Gastrocnemius medialis (tissue), 4 donors: ENCODE results near the gene MLN. TPM values are rescaled to one million over a fixed set of nuclear protein-coding genes. Genes with fewer than 3 reads are reported as not detected.

Experiments
- ATAC-seq, 2 donors: fragments of 150-250 bp; one replicate each; pipeline ENCODE4 v1.9.1; 2016
- DNase-seq, 2 donors: peaks; one replicate each; pipeline ENCODE4 v3.0.0-alpha.2; 2019
- H3K27ac ChIP-seq, 4 donors: fragments of 200-600 bp; sonication (generic); 1 replicate in 1 of 4; 2 replicates in 3 of 4; pipeline ENCODE4 v1.5.1; 2016 to 2018; ENCODE audit warnings: mild to moderate bottlenecking in 2 of 4, moderate library complexity in 1 of 4
- H3K27me3 ChIP-seq, 3 donors: fragments of 200-600 bp; sonication (generic) in 2 of 3; 1 replicate in 1 of 3; 2 replicates in 2 of 3; pipeline versions ENCODE4 v1.5.1 to v1.6.0; 2016 to 2019; ENCODE audit warnings: mild to moderate bottlenecking in 1 of 3, moderate library complexity in 1 of 3
- H3K36me3 ChIP-seq, 2 donors: fragments of 200-600 bp; sonication (generic) in 1 of 2; one replicate each; pipeline ENCODE4 v1.5.1; 2017 to 2018
- H3K4me1 ChIP-seq, 2 donors: fragments of 200-600 bp; sonication (generic) in 1 of 2; one replicate each; pipeline ENCODE4 v1.5.1; 2016 to 2017; ENCODE audit warnings: mild to moderate bottlenecking in 2 of 2
- H3K4me3 ChIP-seq, 4 donors: fragments of 200-600 bp; sonication (generic) in 3 of 4; 1 replicate in 1 of 4; 2 replicates in 3 of 4; pipeline ENCODE4 v1.5.1; 2016 to 2019; ENCODE audit warnings: mild to moderate bottlenecking in 2 of 4
- H3K9me3 ChIP-seq, 3 donors: fragments of 200-600 bp; sonication (generic) in 2 of 3; 1 replicate in 1 of 3; 2 replicates in 2 of 3; pipeline ENCODE4 v1.5.1; 2016 to 2019
- CTCF ChIP-seq, 5 experiments: fragments of 450-650 bp in 3 of 5; fragments of 200-600 bp in 2 of 5; sonication (generic) in 2 of 5; IDR thresholded peaks in 4 of 5; conservative IDR thresholded peaks in 1 of 5; 1 replicate in 4 of 5; 2 replicates in 1 of 5; pipeline ENCODE4 v1.5.1; 2016 to 2019; ENCODE audit warnings: antibody characterized with exemption in 5 of 5, mild to moderate bottlenecking in 3 of 5, moderate library complexity in 3 of 5
- POLR2A ChIP-seq, 2 donors: fragments of 450-650 bp; IDR thresholded peaks; one replicate each; pipeline ENCODE4 v1.6.1; 2017; ENCODE audit warnings: antibody characterized with exemption in 2 of 2, mild to moderate bottlenecking in 2 of 2, moderate library complexity in 2 of 2
- in situ Hi-C, 4 donors: fragments of 200-750 bp; cut with MboI; loops; one replicate each; pipeline versions ENCODE4 v1.15.0 to v1.8.0; 2017; ENCODE audit warnings: low sequenced_read_pairs in 4 of 4
- intact Hi-C: fragments of 100-400 bp; cut with DNase I; formaldehyde crosslinking; loops from one replicate; pipeline ENCODE4 v1.15.1; 2023; ENCODE audit warnings: low total_unique reads
- total RNA-seq, 4 donors: library from RNA; depleted of rRNA; stranded (reverse); fragments of >200 nt; gene quantifications; one replicate each; pipeline versions ENCODE4 v1.1.0 to v1.2.3, GENCODE V29; 2016

MLN gene
- total RNA-seq, 4 donors from 2014 or later, result not detected

GRCh38 chr6:33774774-33775173 is 29.0 kb downstream of the MLN start:
- H3K4me3 ChIP-seq, result no peak overlapping the region
- no peaks in the 10 kb centered on the region for H3K27me3 ChIP-seq
- H3K36me3 ChIP-seq, result peaks cover 2 to 73% of the 10 kb centered on the region in 2 donors
- H3K27ac ChIP-seq, result no peak overlapping the region
- intact Hi-C loops (no loop called here), in situ Hi-C loops (loop anchor here in 3 of 4 donors (10.0 to 25.0 kb wide), 4 partner anchors 70 to 388 kb away; no protein-coding TSS in a partner anchor)
- ATAC-seq (no peak), DNase-seq (no peak)
- no peaks in the 10 kb centered on the region for H3K9me3 ChIP-seq
- no peak for TF ChIP-seq POLR2A (IDR thresholded peaks at IDR 0.05)
- no peak for TF ChIP-seq CTCF (IDR thresholded peaks at IDR 0.05 in 4 of 5, conservative IDR thresholded peaks at IDR 0.05 in 1 of 5)
- H3K4me1 ChIP-seq, result peaks cover 24% of the 10 kb centered on the region in 2 donors

DNA sequence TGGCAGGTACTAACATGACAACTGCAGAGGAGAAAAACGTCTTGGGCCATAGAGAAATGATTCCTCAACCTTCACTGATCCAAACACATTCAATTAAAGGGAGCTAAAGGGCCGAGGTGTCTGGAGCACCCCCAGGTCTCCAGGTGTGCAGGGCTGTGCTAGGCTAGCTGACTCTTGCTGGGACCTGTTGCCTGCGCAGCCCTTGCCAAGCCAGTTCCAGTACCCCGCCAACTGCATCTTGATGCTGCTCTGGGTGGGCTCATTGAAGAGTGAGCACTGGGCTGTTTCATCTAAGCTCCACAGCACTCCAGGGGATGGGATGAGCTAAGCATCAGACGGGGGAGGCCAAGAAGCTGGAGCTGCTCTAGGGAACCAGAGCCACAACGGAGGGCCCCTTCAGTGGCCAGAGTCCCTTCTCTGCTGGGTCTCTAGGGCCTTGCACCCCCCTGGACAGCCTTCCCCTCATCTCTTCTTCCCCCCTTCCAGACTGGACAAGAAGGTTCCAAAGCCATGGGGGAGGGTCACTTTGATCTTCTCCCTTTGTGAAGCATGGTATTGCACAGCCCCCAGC is 30.8 kb downstream of the MLN start:
- peaks cover 32 to 40% of the 10 kb centered on the region in 2 donors for H3K4me1 ChIP-seq
- TF ChIP-seq CTCF (IDR thresholded peaks at IDR 0.05 in 4 of 5, conservative IDR thresholded peaks at IDR 0.05 in 1 of 5) (no peak), POLR2A (IDR thresholded peaks at IDR 0.05) (no peak)
- no peaks in the 10 kb centered on the region for H3K27me3 ChIP-seq
- ATAC-seq (no peak), DNase-seq (no peak)
- H3K4me3 ChIP-seq, result no peak overlapping the region
- in situ Hi-C loops (loop anchor here in 3 of 4 donors (10.0 to 25.0 kb wide), 4 partner anchors 68 to 389 kb away; no protein-coding TSS in a partner anchor), intact Hi-C loops (no loop called here)
- H3K9me3 ChIP-seq, result no peaks in the 10 kb centered on the region
- no peak overlapping the region for H3K27ac ChIP-seq
- H3K36me3 ChIP-seq, result peaks cover 2 to 55% of the 10 kb centered on the region in 2 donors

DNA sequence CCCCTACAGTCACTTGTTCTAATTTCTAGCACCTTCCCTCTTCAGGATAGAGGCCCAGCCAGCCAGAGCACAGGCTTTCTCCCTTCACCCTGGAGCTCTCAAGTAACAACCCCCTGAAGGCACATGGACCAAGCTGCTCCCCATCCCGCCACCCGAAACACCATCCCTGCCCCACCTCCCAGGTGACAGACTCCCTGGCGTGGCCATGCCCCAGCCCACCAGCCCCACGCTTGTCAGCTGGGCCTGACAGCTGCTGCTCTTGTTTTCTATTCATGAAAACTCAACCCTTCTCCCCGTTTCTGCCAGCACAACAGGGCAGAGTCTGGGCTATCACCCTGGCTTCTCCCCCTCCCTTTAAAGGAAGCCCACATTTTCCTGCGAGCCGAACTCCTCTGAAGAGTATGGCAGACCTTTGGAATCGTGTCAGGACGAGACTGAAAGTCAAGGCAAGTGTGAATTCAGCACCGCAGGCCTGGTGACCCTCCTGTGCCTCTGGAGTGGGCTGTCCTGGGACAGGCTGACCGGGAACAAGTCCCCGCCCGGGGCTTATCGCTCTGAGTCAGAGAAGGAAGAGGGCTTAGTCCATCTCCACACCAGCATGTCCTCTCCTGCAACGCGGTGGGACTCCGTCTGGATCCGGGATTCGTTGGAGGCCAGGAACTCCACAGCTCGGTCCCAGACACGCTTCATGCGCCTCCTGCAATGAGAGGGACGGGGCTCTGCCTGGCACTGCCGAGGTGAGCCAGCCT is 31.5 kb downstream of the MLN start:
- Histone ChIP-seq H3K4me3 (no peak overlapping the region), H3K27ac (peak overlapping the region; percentile 66 to 82 (median 70)), H3K27me3 (no peaks in the 10 kb centered on the region), H3K4me1 (peaks cover 32 to 40% of the 10 kb centered on the region in 2 donors), H3K9me3 (no peaks in the 10 kb centered on the region), H3K36me3 (peaks cover 2 to 48% of the 10 kb centered on the region in 2 donors)
- ATAC-seq, result no peak
- no peak for DNase-seq
- intact Hi-C loops (no loop called here), in situ Hi-C loops (loop anchor here in 3 of 4 donors (10.0 to 25.0 kb wide), 4 partner anchors 67 to 390 kb away; no protein-coding TSS in a partner anchor)
- TF ChIP-seq POLR2A (IDR thresholded peaks at IDR 0.05) (no peak), CTCF (IDR thresholded peaks at IDR 0.05 in 4 of 5, conservative IDR thresholded peaks at IDR 0.05 in 1 of 5) (no peak)

GRCh38 chr6:33771146-33772081 is 32.4 kb downstream of the MLN start:
- Histone ChIP-seq H3K4me3 (peak overlapping the region in 1 of 4 donors; percentile 22), H3K36me3 (peaks cover 0 to 40% of the 10 kb centered on the region in 2 donors), H3K4me1 (peaks cover 32 to 40% of the 10 kb centered on the region in 2 donors), H3K27me3 (no peaks in the 10 kb centered on the region), H3K27ac (peak overlapping the region; percentile 66 to 82 (median 70)), H3K9me3 (no peaks in the 10 kb centered on the region)
- peak; percentile 37 to 73 for ATAC-seq
- peak in 1 of 2 donors; percentile 62 for DNase-seq
- intact Hi-C loops, result loop anchor here (1.0 to 2.0 kb wide), 3 partner anchors 17 to 383 kb away; partner anchors contain the start of gene LEMD2
- in situ Hi-C loops, result loop anchor here in 3 of 4 donors (10.0 to 25.0 kb wide), 4 partner anchors 67 to 391 kb away; no protein-coding TSS in a partner anchor
- TF ChIP-seq CTCF (IDR thresholded peaks at IDR 0.05 in 4 of 5, conservative IDR thresholded peaks at IDR 0.05 in 1 of 5) (peak; percentile 80 to 97 (median 93)), POLR2A (IDR thresholded peaks at IDR 0.05) (no peak)
